Suprapubic skin (tissue), 4 donors: ENCODE results near the gene PDE8A.

Experiments used
- CTCF ChIP-seq, 2 donors: fragments of 200-600 bp in 1 of 2; fragments of 450-650 bp in 1 of 2; sonication (generic) in 1 of 2; IDR thresholded peaks; one replicate each; pipeline ENCODE4 v1.5.1; 2016 to 2019; ENCODE audit warnings: antibody characterized with exemption in 2 of 2, mild to moderate bottlenecking in 1 of 2, moderate library complexity in 1 of 2
- POLR2A ChIP-seq, 2 donors: fragments of 450-650 bp; IDR thresholded peaks; one replicate each; pipeline ENCODE4 v1.6.1; 2017; ENCODE audit warnings: antibody characterized with exemption in 2 of 2, mild to moderate bottlenecking in 2 of 2, moderate library complexity in 2 of 2
- POLR2AphosphoS5 ChIP-seq, 3 donors: sonication (generic); formaldehyde crosslinking; IDR thresholded peaks; one replicate each; pipeline ENCODE4 v1.6.1; 2017; ENCODE audit warnings: antibody characterized with exemption in 3 of 3

GRCh38 chr15:85100186-85100937 lies 118.7 kb downstream of the PDE8A start:
- TF ChIP-seq POLR2A (IDR thresholded peaks at IDR 0.05), result no peak
- no peak for TF ChIP-seq CTCF (IDR thresholded peaks at IDR 0.05)
- no peak for TF ChIP-seq POLR2AphosphoS5 (IDR thresholded peaks at IDR 0.05)
